Parathyroid adenoma (tissue), 2 donors: Measurements from ENCODE around the gene TNFRSF14.

Source experiments
- H2AFZ ChIP-seq: fragments of 300-600 bp; sonication (generic); one replicate; pipeline ENCODE4 v1.7.0; 2017; ENCODE audit warnings: antibody characterized with exemption, mild to moderate bottlenecking
- H3K27ac ChIP-seq: fragments of 300-600 bp; sonication (generic); one replicate; pipeline ENCODE4 v1.7.0; 2017
- H3K27me3 ChIP-seq: fragments of 300-600 bp; sonication (generic); one replicate; pipeline ENCODE4 v1.7.0; 2017; ENCODE audit warnings: low read length; ENCODE audit not compliant: control insufficient read depth, insufficient read depth
- H3K36me3 ChIP-seq: fragments of 300-600 bp; sonication (generic); one replicate; pipeline ENCODE4 v1.7.0; 2017; ENCODE audit warnings: low read length; ENCODE audit not compliant: control insufficient read depth, insufficient read depth
- H3K4me1 ChIP-seq: fragments of 300-600 bp; sonication (generic); one replicate; pipeline ENCODE4 v1.7.0; 2017; ENCODE audit warnings: control low read depth
- H3K4me2 ChIP-seq: fragments of 300-600 bp; sonication (generic); one replicate; pipeline ENCODE4 v1.7.0; 2017; ENCODE audit warnings: low read length
- H3K4me3 ChIP-seq: fragments of 300-600 bp; sonication (generic); one replicate; pipeline ENCODE4 v1.7.0; 2017; ENCODE audit warnings: low read depth, low read length
- H3K79me2 ChIP-seq: fragments of 300-600 bp; sonication (generic); one replicate; pipeline ENCODE4 v1.7.0; 2017; ENCODE audit warnings: control low read depth
- H3K9ac ChIP-seq: fragments of 300-600 bp; sonication (generic); one replicate; pipeline ENCODE4 v1.7.0; 2017; ENCODE audit warnings: mild to moderate bottlenecking
- H3K9me3 ChIP-seq: fragments of 300-600 bp; sonication (generic); one replicate; pipeline ENCODE4 v1.7.0; 2017; ENCODE audit warnings: low read length; ENCODE audit not compliant: control insufficient read depth
- TF ChIP-seq, protein P1 (sequence below): fragments of 300-600 bp; sonication (generic); IDR thresholded peaks from one replicate; pipeline ENCODE4 v1.7.0; 2017; ENCODE audit warnings: antibody characterized with exemption, mild to moderate bottlenecking
- donor health status: primary hyperparathyroidism.

TNFRSF14 gene

DNA sequence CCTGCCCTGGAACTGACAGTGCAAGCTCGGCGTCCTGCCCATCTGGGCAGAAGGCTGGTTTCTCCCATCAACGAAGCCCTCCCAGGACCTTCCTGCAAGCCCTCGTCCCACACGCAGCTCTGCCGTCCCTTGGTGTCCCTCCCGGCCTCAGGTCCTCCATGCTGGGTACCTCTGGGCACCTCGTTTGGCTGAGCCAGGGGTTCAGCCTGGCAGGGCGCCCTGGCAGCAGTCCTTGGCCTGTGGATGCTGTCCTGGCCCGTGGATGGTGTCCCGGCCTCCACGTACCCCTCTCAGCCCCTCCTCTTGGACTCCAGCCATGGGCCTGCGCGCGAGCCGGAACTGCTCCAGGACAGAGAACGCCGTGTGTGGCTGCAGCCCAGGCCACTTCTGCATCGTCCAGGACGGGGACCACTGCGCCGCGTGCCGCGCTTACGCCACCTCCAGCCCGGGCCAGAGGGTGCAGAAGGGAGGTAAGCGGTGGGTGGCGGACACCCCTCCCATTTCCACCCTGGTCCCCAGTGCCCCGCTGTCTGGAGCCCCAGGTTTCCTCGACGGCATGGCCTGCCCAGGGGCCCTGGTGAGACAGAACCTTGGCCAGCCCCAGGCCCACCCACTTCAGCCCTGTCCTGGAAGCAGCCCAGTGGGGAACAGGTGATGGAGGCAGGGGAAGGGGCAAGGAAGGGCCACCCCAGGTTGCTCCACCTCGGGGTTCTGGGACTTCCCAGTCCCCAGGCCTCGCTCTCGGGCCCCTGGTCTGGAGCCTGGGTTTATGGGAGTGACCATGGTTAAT is 3.5 kb downstream of the TNFRSF14 start:
- TF ChIP-seq, protein P1, sequence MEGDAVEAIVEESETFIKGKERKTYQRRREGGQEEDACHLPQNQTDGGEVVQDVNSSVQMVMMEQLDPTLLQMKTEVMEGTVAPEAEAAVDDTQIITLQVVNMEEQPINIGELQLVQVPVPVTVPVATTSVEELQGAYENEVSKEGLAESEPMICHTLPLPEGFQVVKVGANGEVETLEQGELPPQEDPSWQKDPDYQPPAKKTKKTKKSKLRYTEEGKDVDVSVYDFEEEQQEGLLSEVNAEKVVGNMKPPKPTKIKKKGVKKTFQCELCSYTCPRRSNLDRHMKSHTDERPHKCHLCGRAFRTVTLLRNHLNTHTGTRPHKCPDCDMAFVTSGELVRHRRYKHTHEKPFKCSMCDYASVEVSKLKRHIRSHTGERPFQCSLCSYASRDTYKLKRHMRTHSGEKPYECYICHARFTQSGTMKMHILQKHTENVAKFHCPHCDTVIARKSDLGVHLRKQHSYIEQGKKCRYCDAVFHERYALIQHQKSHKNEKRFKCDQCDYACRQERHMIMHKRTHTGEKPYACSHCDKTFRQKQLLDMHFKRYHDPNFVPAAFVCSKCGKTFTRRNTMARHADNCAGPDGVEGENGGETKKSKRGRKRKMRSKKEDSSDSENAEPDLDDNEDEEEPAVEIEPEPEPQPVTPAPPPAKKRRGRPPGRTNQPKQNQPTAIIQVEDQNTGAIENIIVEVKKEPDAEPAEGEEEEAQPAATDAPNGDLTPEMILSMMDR, result no peak
- H2AFZ ChIP-seq, result no peak overlapping the region
- H3K27me3 ChIP-seq, result no peaks in the 10 kb centered on the region
- no peaks in the 10 kb centered on the region for H3K36me3 ChIP-seq
- peaks cover 4% of the 10 kb centered on the region for H3K4me1 ChIP-seq
- H3K9ac ChIP-seq, result no peak overlapping the region
- no peak overlapping the region for H3K27ac ChIP-seq
- H3K4me3 ChIP-seq, result no peak overlapping the region
- no peaks in the 10 kb centered on the region for H3K9me3 ChIP-seq
- H3K4me2 ChIP-seq, result no peak overlapping the region
- H3K79me2 ChIP-seq, result no peaks in the 10 kb centered on the region

DNA sequence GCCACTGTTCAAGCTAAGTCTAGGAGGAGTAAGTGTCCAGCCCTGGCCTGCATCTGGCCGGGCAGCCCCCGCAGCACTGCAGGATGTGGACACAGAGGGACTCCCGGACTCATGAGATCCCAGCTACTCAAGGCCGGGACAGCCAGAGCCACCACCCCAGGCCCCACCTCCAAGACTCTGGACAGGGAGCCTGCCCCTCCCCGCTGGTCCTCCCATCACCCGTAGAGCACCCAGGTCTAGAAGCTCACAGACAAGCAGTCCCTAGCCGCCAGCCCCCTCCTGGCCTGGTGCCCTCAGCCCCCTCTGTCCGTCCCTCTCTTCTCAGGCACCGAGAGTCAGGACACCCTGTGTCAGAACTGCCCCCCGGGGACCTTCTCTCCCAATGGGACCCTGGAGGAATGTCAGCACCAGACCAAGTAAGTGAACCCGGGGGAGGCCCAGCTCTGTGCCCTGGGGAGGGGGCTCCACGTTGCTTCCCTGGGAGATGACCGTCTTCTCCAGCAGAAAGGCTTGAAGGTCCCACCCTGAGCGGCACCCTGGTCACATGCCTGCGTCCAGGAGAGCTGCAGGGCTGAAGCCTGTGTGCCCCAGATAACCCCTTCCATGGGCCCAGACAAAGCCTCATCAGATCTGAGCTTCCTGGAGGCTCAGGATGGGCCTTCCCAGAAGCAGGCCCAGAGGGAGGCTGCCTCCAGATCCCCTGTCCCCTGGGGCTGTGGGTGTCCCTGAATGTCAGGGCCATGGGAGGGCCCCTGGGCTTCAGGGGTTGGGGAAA is 4.3 kb downstream of the TNFRSF14 start:
- H3K4me2 ChIP-seq, result no peak overlapping the region
- H3K36me3 ChIP-seq, result no peaks in the 10 kb centered on the region
- H3K4me1 ChIP-seq, result peaks cover 2% of the 10 kb centered on the region
- H3K27me3 ChIP-seq, result no peaks in the 10 kb centered on the region
- TF ChIP-seq, protein P1, result no peak
- no peak overlapping the region for H3K4me3 ChIP-seq
- H3K9ac ChIP-seq, result no peak overlapping the region
- H2AFZ ChIP-seq, result no peak overlapping the region
- H3K9me3 ChIP-seq, result no peaks in the 10 kb centered on the region
- H3K79me2 ChIP-seq, result no peaks in the 10 kb centered on the region
- H3K27ac ChIP-seq, result no peak overlapping the region

DNA sequence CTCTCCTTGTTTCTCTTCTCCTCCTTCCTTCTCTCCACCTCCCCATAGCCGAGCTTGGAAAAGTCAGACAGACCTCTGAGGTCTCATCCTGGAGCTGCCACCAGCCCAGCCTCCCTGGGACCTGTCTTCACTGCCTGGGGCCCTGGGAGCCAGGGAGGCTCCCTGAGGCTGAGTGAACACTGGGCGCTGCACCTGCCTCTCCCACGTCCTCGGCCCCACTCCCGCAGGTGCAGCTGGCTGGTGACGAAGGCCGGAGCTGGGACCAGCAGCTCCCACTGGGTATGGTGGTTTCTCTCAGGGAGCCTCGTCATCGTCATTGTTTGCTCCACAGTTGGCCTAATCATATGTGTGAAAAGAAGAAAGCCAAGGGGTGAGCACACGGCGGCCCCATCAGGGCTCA is 5.3 kb downstream of the TNFRSF14 start:
- Histone ChIP-seq H3K9ac (no peak overlapping the region), H3K27me3 (no peaks in the 10 kb centered on the region), H3K79me2 (no peaks in the 10 kb centered on the region), H2AFZ (no peak overlapping the region), H3K27ac (no peak overlapping the region), H3K4me3 (no peak overlapping the region), H3K36me3 (no peaks in the 10 kb centered on the region), H3K9me3 (no peaks in the 10 kb centered on the region), H3K4me2 (no peak overlapping the region), H3K4me1 (peaks cover 2% of the 10 kb centered on the region)
- TF ChIP-seq, protein P1, result no peak

DNA sequence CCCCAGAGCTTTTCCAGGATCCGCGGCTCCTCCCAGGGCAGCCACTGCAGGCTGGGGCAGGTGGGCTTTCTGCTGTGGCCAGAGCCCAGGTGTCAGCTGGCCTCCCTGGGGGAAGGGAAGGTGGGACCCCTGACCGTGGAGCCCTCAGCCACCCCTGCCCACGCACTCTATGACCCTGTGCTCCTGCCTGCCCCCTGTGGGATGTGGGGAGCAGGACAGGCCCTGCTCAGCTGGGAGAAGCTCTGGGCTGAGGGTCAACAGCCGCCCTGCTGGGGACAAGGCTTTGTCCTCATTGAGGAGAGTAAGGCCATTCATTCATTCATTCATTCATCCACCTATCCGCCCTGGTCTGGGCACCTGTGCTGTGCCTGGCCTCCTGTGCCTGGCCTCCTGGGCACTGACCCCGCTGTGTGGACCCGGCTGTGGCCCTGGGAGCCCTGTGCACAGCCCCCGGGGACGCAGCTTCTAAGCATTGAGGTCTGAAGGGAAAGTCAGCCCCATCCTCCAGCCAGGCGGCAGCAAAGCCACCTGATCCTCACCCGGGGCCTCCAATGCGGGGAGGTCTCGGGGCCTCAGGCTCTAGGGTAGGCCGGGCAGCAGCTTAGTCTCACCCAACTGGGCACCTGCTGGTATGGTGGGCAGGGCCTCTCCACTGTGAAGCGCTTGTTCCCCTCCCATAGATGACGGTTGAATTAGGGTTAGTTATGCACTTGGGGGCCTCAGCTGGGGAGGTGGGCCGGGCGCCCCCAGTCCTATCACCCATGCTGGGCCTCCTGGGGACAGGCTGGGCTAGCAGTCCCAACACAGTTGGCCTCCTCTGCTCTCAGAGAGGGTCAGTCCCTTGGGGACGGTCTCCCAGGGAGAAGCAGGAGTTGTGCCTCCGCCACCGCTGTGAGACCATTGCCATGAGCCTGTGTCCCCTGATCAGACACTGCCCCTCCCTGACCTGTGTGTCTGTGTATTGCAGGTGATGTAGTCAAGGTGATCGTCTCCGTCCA is 6.0 kb downstream of the TNFRSF14 start:
- H3K9ac ChIP-seq, result no peak overlapping the region
- H3K4me1 ChIP-seq, result peaks cover 2% of the 10 kb centered on the region
- H3K9me3 ChIP-seq, result no peaks in the 10 kb centered on the region
- no peaks in the 10 kb centered on the region for H3K79me2 ChIP-seq
- no peaks in the 10 kb centered on the region for H3K27me3 ChIP-seq
- no peak overlapping the region for H3K4me2 ChIP-seq
- TF ChIP-seq, protein P1, result peak; percentile 19
- H3K36me3 ChIP-seq, result no peaks in the 10 kb centered on the region
- H3K4me3 ChIP-seq, result no peak overlapping the region
- H2AFZ ChIP-seq, result no peak overlapping the region
- no peak overlapping the region for H3K27ac ChIP-seq
